BLaER1 (cell line): ENCODE results near the gene STAT2.
"Not testable (repeated sequence)": the region's sequence is repeated elsewhere in the genome, so short reads cannot be mapped to it uniquely, and the experiment has no call there.

Source experiments
- H3K27ac ChIP-seq: shearing (Covaris generic); formaldehyde crosslinking; 2 replicates; pipeline ENCODE4 v1.8.1; 2022
- H3K27me3 ChIP-seq: shearing (Covaris generic); formaldehyde crosslinking; 2 replicates; pipeline ENCODE4 v1.8.1; 2022
- H3K36me3 ChIP-seq: shearing (Covaris generic); formaldehyde crosslinking; 2 replicates; pipeline ENCODE4 v1.8.1; 2022
- H3K4me1 ChIP-seq: shearing (Covaris generic); formaldehyde crosslinking; 2 replicates; pipeline ENCODE4 v1.8.1; 2022
- H3K4me2 ChIP-seq: shearing (Covaris generic); formaldehyde crosslinking; 2 replicates; pipeline ENCODE4 v1.8.1; 2022
- H3K4me3 ChIP-seq: shearing (Covaris generic); formaldehyde crosslinking; 2 replicates; pipeline ENCODE4 v1.8.1; 2022
- H3K9ac ChIP-seq: shearing (Covaris generic); formaldehyde crosslinking; 2 replicates; pipeline ENCODE4 v1.8.1; 2022
- H3K9me3 ChIP-seq: shearing (Covaris generic); formaldehyde crosslinking; 2 replicates; pipeline ENCODE4 v1.8.1; 2022
- H4K20me1 ChIP-seq: shearing (Covaris generic); formaldehyde crosslinking; 2 replicates; pipeline ENCODE4 v1.8.1; 2022
- Cebpa-rat ChIP-seq: shearing (Covaris generic); IDR thresholded peaks from 2 replicates; pipeline ENCODE4 v1.8.1; 2022

Gene STAT2

DNA sequence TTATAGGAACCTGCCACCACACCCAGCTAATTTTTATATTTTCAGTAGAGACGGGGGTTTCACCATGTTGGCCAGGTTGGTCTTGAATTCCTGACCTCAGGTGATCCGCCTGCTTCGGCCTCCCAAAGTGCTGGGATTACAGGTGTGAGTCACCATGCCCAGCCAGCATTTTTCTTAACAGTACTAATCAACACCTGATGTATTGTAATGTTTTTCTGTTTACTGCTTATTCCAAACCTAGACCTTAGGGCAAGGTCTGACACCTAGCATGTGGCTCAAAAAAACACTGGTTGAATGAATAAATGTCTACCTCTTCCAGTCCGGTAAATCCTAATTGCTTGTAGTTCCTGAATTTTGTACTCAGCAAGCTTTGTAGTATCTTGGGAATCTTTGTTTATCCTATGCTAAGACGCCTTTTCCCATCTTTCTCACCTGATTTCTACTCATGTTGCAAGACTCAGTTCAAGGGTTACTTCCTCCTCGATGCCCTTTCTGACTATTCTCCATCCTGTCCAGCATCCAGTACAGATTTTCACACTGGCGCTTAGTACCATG lies 28.9 kb downstream of the STAT2 start:
- Histone ChIP-seq H3K4me1 (peaks cover 35% of the 10 kb centered on the region), H3K36me3 (peaks cover 28% of the 10 kb centered on the region), H3K27me3 (no peaks in the 10 kb centered on the region), H3K4me3 (no peak overlapping the region), H3K4me2 (no peak overlapping the region), H3K27ac (no peak overlapping the region), H4K20me1 (no peaks in the 10 kb centered on the region), H3K9ac (no peak overlapping the region), H3K9me3 (no peaks in the 10 kb centered on the region)
- no peak for TF ChIP-seq Cebpa-rat

DNA sequence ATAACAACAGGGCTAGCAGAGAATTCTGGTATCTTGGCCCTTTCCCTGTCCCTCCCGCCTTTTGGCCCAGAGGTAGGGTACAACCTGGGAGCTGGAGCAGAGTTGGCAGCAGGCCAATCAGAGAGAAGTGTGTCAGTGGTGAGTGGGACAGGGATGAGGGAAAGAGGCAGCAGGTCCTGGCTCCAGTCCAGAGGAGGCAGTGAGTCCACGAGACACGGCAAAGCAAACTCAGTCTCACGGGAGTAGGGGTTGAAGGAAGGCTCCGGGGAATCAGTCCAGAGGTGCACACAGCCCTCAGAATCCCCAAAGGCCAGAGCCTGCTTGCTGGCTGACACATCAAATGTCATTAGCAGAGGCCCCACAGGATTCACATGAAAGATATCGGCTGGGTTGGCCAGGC lies 33.4 kb downstream of the STAT2 start:
- no peaks in the 10 kb centered on the region for H3K9me3 ChIP-seq
- H3K4me3 ChIP-seq, result no peak overlapping the region
- H3K4me2 ChIP-seq, result peak overlapping the region; percentile 63
- no peaks in the 10 kb centered on the region for H4K20me1 ChIP-seq
- H3K9ac ChIP-seq, result peak overlapping the region; percentile 51
- H3K36me3 ChIP-seq, result peaks cover 71% of the 10 kb centered on the region
- no peak for TF ChIP-seq Cebpa-rat
- H3K4me1 ChIP-seq, result peaks cover 16% of the 10 kb centered on the region
- peak overlapping the region; percentile 35 for H3K27ac ChIP-seq
- no peaks in the 10 kb centered on the region for H3K27me3 ChIP-seq

- H3K9me3 ChIP-seq, result no peaks in the 10 kb centered on the region
- H3K4me2 ChIP-seq, result peak overlapping the region; percentile 63
- H3K27me3 ChIP-seq, result no peaks in the 10 kb centered on the region
- no peak overlapping the region for H3K4me3 ChIP-seq
- no peak overlapping the region; the same call in 1 of the 2 replicates for H3K9ac ChIP-seq
- no peak overlapping the region; the same call in 1 of the 2 replicates for H3K27ac ChIP-seq
- H4K20me1 ChIP-seq, result no peaks in the 10 kb centered on the region
- no peak for TF ChIP-seq Cebpa-rat
- H3K4me1 ChIP-seq, result peaks cover 16% of the 10 kb centered on the region
- peaks cover 73% of the 10 kb centered on the region for H3K36me3 ChIP-seq
Observed at GRCh38 chr12:56326126-56326525, 33.8 kb downstream of the STAT2 start.

DNA sequence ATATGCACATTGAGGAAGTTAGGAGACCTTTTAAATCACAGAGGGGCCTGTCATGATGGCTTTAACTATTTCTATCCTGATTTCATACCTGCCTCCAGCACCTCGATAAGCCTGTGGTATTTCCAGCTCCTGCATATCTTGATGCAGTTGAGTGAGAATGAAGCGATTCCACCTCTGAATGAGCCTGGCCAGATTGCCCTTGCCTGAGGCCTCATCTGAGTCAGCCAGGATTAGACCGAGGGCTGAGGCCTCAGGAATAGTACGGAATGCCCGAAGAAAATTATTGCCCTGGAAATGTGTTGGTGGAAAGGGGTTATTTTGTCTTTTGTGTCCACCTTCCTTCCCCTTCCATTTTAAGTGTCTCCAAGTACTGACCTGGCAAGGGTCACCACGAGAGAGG lies 35.7 kb downstream of the STAT2 start:
- Histone ChIP-seq H3K27ac (no peak overlapping the region), H3K9ac (no peak overlapping the region), H3K4me2 (no peak overlapping the region), H3K9me3 (no peaks in the 10 kb centered on the region), H3K27me3 (no peaks in the 10 kb centered on the region), H3K4me1 (peaks cover 16% of the 10 kb centered on the region), H3K36me3 (peaks cover 91% of the 10 kb centered on the region), H3K4me3 (no peak overlapping the region), H4K20me1 (no peaks in the 10 kb centered on the region)
- TF ChIP-seq Cebpa-rat, result no peak

- H3K4me1 ChIP-seq, H3K4me3 ChIP-seq, H4K20me1 ChIP-seq, H3K4me2 ChIP-seq, H3K9ac ChIP-seq, H3K9me3 ChIP-seq, H3K27ac ChIP-seq, H3K27me3 ChIP-seq: not testable (repeated sequence)
- TF ChIP-seq Cebpa-rat, result peak; percentile 90
- H3K36me3 ChIP-seq, result peaks cover 83% of the 10 kb centered on the region
Observed at GRCh38 chr12:56321610-56322009, 38.3 kb downstream of the STAT2 start.

DNA sequence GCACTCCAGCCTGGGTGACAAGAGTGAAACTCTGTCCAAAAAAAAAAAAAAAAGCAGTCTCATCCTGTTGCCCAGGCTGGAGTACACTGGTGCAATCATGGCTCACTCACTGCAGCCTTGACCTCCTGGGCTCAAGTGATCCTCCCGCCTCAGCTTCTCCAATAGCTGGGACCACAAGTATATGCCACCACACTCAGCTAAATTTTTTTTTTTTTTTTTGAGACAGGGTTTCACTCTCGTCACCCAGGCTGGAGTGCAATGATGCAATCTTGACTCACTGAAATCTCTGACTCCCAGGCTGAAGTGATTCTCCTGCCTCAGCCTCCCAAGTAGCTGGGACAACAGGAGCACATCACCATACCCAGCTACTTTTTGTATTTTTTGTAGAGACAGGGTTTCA lies 38.9 kb downstream of the STAT2 start:
- Histone ChIP-seq H3K9ac (no peak overlapping the region), H3K9me3 (no peaks in the 10 kb centered on the region), H4K20me1 (no peaks in the 10 kb centered on the region), H3K36me3 (peaks cover 77% of the 10 kb centered on the region), H3K27me3 (no peaks in the 10 kb centered on the region), H3K4me1 (peaks cover 7% of the 10 kb centered on the region; the same call in 1 of the 2 replicates), H3K27ac (no peak overlapping the region), H3K4me3 (no peak overlapping the region), H3K4me2 (no peak overlapping the region)
- no peak for TF ChIP-seq Cebpa-rat

- TF ChIP-seq Cebpa-rat, result no peak
- Histone ChIP-seq H3K27me3 (no peaks in the 10 kb centered on the region), H3K36me3 (peaks cover 65% of the 10 kb centered on the region), H3K4me2 (no peak overlapping the region), H3K4me3 (no peak overlapping the region), H3K27ac (no peak overlapping the region), H3K4me1 (peaks cover 20% of the 10 kb centered on the region), H4K20me1 (no peaks in the 10 kb centered on the region), H3K9ac (no peak overlapping the region), H3K9me3 (no peaks in the 10 kb centered on the region)
Observed at GRCh38 chr12:56317675-56318074, 42.2 kb downstream of the STAT2 start.

- Histone ChIP-seq H3K4me2 (peak within 1 kb of the TSS; percentile 98), H4K20me1 (no peaks in the 10 kb centered on the region), H3K27ac (peak within 1 kb of the TSS; percentile 93), H3K4me3 (peak within 1 kb of the TSS; percentile 92), H3K27me3 (no peaks in the 10 kb centered on the region), H3K9me3 (no peaks in the 10 kb centered on the region), H3K4me1 (peaks cover 20% of the 10 kb centered on the region), H3K9ac (peak within 1 kb of the TSS; percentile 93), H3K36me3 (peaks cover 69% of the 10 kb centered on the region)
- TF ChIP-seq Cebpa-rat, result no peak
Observed at GRCh38 chr12:56315622-56316473, 44.1 kb downstream of the STAT2 start, which contains the start of gene CNPY2. Gene CNPY2, minus strand, starts transcription at chr12:56315988. Its CDS starts 771 bp downstream, at chr12:56315217.

GRCh38 chr12:56315249-56315621 lies 44.7 kb downstream of the STAT2 start:
- peaks cover 20% of the 10 kb centered on the region for H3K4me1 ChIP-seq
- H4K20me1 ChIP-seq, result no peaks in the 10 kb centered on the region
- no peaks in the 10 kb centered on the region for H3K9me3 ChIP-seq
- H3K36me3 ChIP-seq, result peaks cover 71% of the 10 kb centered on the region
- peak overlapping the region; percentile 93 for H3K27ac ChIP-seq
- peak overlapping the region; percentile 93 for H3K9ac ChIP-seq
- peak overlapping the region; percentile 98 for H3K4me2 ChIP-seq
- no peaks in the 10 kb centered on the region for H3K27me3 ChIP-seq
- TF ChIP-seq Cebpa-rat, result no peak
- peak overlapping the region; percentile 92 for H3K4me3 ChIP-seq

GRCh38 chr12:56311003-56311402 lies 48.9 kb downstream of the STAT2 start:
- peaks cover 13% of the 10 kb centered on the region for H3K4me1 ChIP-seq
- H3K36me3 ChIP-seq, result peaks cover 88% of the 10 kb centered on the region

More at GRCh38 chr12:56311003-56311402, 48.9 kb downstream of the STAT2 start:
- H3K4me2 ChIP-seq, result no peak overlapping the region
- H3K9me3 ChIP-seq, result no peaks in the 10 kb centered on the region
- H3K9ac ChIP-seq, result no peak overlapping the region
- no peak overlapping the region for H3K27ac ChIP-seq
- no peaks in the 10 kb centered on the region for H3K27me3 ChIP-seq
- H3K4me3 ChIP-seq, result no peak overlapping the region
- H4K20me1 ChIP-seq, result no peaks in the 10 kb centered on the region
- no peak for TF ChIP-seq Cebpa-rat
